ENCODE results near the gene CLTC.

Gene CLTC

DNA sequence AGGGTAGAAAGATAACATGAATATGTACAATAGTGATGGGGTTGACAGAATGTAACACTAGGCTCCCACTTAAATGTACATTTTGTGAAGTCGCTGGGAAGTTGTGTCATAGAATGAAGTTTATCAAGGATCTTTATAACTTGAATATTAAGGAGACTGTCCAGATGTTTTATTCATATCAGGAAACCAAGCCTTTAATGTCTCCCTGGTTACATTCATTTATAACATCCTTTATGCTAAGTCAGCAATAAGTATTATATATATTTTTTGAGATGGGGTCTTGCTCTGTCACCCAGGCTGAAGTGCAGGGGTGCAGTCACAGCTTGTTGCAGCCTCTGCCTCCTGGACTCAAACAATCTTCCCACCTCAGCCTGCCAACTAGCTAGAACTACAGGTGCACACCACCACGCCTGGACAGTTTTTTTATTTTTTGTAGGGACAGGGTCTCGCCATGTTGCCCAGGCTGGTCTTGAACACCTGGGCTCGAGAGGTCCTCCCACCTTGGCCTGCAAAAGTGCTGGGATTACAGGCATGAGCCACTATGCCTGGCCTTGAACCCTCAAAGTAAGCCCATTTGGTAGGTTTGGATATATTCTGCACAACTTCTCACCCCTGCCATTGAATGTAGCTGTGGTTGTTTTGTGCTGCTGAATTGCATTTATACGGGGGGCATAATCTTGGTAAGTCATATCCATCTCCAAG lies 14.1 kb downstream of the CLTC start:
- H3K4me3 ChIP-seq (ENCODE audit: low read depth, low read length), result no peak overlapping the region
- TF ChIP-seq CTCF (IDR thresholded peaks at IDR 0.05; ENCODE audit: borderline replicate concordance, insufficient read depth, low read depth, low read length), result no peak

GRCh38 chr17:59634632-59635541 lies 15.2 kb downstream of the CLTC start:
- TF ChIP-seq CTCF (IDR thresholded peaks at IDR 0.05; ENCODE audit: borderline replicate concordance, insufficient read depth, low read depth, low read length), result no peak
- H3K4me3 ChIP-seq (ENCODE audit: low read depth, low read length), result no peak overlapping the region

GRCh38 chr17:59637611-59638310 lies 18.1 kb downstream of the CLTC start:
- no peak for TF ChIP-seq CTCF (IDR thresholded peaks at IDR 0.05; ENCODE audit: borderline replicate concordance, insufficient read depth, low read depth, low read length)
- no peak overlapping the region for H3K4me3 ChIP-seq (ENCODE audit: low read depth, low read length)

DNA sequence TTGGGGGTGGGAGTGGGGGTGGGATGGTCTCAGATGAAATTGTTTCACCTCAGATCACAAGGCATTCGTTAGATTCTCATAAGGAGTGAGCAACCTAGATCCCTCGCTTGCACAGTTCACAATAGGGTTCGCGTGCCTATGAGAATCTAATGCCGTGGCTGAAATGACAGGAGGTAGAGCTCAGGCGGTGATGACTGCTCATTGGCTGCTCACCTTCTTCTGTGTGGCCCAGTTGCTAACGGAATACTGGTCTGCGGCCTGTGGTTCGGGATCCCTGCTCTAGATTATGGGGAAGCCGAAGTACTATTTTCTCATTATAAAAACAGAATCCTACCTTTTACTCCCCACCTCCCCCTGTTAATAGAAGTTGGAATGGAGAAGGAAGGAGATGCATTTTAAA lies 18.9 kb downstream of the CLTC start:
- no peak overlapping the region for H3K4me3 ChIP-seq (ENCODE audit: low read depth, low read length)
- TF ChIP-seq CTCF (IDR thresholded peaks at IDR 0.05; ENCODE audit: borderline replicate concordance, insufficient read depth, low read depth, low read length), result no peak

GRCh38 chr17:59641799-59642484 lies 22.2 kb downstream of the CLTC start:
- H3K4me3 ChIP-seq (ENCODE audit: low read depth, low read length), result no peak overlapping the region
- TF ChIP-seq CTCF (IDR thresholded peaks at IDR 0.05; ENCODE audit: borderline replicate concordance, insufficient read depth, low read depth, low read length), result no peak

GRCh38 chr17:59642565-59642964 lies 22.9 kb downstream of the CLTC start:
- H3K4me3 ChIP-seq (ENCODE audit: low read depth, low read length), result no peak overlapping the region
- TF ChIP-seq CTCF (IDR thresholded peaks at IDR 0.05; ENCODE audit: borderline replicate concordance, insufficient read depth, low read depth, low read length), result no peak
